AG09319 (cell line): ENCODE measurements around the gene PCSK6.

Experiments used
- DNase-seq: peaks from one replicate; pipeline ENCODE4 v3.0.0-alpha.2; 2010; ENCODE audit warnings: low read depth; ENCODE audit errors: extremely low read depth
- TF ChIP-seq, protein P1 (sequence below): IDR thresholded peaks from 2 replicates; pipeline ENCODE4 v1.5.1; 2011; ENCODE audit warnings: low read depth, mild to moderate bottlenecking, inconsistent platforms, low read length, moderate library complexity

Gene PCSK6

DNA sequence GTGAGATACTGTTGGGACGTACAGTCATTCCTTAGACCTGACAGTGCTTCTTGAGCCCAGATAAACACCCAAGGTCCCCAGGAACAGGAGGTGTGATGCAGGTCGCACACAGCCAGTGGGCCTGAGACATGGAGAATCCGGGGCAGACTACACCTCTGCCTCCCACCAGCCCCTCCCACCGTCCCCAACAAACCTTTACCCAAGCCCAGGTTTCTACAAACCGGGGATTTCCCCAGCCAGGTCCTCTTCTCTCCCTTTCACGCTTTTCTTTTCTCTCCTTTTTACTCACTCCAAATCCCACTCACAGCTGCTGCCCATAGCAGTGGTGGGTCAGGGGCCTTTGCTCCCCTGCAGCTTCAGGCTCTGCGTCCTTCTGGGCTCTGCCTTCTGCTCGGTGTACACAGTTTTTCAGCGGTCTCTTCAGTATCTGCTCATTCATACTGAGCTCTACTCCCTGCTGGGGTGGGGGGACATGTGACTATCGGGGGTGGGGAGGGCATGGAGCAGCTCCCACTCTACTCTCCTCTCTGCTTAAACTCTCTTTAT, 4.8 kb upstream of the PCSK6 start:
- DNase-seq: no peak

DNA sequence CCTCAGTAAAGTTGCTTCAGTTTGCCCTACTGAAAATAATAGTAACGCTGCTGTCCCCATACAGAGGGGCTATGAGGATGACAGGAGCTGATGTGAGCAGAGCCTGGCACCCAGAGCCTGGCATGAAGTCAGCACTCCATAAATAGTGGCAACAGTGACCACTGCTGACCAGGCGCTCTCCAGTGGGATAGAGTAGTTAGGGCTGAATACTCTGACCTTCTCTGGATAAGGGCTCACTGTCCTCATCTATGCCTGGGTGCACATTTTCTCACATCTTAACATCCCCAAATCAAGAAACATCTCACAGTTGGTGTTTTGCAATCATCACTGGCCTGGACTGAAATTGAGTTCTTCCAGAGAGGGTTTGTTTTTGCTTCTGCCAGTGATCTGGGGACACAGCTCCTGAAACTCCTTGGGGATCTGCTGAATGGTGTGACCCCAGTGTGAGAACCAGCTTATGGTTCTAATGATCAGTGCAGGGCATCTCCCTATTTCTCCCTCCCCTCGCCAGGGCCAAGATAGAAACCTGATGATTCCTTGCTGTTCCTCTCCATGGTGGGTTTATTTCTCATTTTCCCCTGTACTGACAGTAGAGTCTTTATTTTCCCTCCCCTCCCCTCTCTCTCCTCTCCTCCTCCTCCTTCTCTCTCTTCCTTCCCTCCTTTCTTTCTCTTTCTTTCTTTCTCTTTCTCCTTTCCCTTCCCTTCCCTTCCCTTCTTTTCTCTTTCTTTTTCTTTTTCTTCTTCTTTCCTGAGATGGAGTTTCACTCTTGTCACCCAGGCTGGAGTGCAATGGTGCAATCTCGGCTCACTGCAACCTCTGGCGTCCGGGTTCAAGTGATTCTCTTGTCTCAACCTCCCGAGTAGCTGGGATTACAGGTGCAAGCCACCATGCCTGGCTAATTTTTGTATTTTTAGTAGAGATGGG, 3.5 kb upstream of the PCSK6 start:
- DNase-seq: no peak
- TF ChIP-seq, protein P1, sequence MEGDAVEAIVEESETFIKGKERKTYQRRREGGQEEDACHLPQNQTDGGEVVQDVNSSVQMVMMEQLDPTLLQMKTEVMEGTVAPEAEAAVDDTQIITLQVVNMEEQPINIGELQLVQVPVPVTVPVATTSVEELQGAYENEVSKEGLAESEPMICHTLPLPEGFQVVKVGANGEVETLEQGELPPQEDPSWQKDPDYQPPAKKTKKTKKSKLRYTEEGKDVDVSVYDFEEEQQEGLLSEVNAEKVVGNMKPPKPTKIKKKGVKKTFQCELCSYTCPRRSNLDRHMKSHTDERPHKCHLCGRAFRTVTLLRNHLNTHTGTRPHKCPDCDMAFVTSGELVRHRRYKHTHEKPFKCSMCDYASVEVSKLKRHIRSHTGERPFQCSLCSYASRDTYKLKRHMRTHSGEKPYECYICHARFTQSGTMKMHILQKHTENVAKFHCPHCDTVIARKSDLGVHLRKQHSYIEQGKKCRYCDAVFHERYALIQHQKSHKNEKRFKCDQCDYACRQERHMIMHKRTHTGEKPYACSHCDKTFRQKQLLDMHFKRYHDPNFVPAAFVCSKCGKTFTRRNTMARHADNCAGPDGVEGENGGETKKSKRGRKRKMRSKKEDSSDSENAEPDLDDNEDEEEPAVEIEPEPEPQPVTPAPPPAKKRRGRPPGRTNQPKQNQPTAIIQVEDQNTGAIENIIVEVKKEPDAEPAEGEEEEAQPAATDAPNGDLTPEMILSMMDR: no peak

More for the DNA sequence above, 4.8 kb upstream of the PCSK6 start:
- TF ChIP-seq, protein P1: no peak

DNA sequence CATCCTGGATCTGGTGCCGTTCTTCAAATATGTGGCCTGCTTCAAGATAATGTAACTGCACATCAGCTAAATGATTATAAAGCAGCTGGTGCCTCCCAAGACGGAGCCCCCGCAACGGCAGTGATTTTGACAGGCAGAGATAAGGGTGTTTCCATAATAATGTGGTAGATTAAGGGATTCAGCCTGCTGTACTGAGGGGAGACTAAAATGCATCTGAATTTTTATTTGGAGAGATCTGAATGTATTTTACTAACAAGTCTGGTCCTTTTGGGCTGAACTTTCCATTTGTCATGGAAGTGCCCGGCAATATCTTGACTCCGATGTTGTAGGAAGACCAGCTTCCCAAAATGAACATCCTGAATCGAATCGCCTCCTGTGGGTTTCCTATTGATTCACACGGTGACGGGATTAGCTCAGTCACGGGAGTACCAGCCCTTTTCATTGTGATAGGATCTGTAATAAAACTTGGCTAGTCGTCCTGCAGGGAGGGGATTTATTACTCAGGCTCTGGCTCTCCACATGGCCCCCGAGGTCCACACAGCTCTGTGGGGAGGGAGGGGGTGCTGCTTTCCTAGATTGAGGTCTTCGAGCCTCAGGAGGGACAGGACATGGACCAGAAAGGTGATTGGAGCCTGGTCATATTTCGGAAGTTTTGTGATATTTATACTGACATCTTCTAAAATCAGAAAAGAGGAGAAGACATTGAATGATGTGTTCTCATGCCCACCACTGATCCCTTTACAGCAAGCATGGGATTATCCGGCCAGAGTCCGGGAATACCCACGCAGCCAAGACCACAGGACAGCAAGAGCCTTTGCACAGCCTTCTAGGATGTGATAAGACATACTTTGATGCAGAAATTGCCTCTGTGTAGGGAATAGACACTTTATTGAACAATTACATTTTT, 2.5 kb upstream of the PCSK6 start:
- TF ChIP-seq, protein P1: no peak
- no peak for DNase-seq

DNA sequence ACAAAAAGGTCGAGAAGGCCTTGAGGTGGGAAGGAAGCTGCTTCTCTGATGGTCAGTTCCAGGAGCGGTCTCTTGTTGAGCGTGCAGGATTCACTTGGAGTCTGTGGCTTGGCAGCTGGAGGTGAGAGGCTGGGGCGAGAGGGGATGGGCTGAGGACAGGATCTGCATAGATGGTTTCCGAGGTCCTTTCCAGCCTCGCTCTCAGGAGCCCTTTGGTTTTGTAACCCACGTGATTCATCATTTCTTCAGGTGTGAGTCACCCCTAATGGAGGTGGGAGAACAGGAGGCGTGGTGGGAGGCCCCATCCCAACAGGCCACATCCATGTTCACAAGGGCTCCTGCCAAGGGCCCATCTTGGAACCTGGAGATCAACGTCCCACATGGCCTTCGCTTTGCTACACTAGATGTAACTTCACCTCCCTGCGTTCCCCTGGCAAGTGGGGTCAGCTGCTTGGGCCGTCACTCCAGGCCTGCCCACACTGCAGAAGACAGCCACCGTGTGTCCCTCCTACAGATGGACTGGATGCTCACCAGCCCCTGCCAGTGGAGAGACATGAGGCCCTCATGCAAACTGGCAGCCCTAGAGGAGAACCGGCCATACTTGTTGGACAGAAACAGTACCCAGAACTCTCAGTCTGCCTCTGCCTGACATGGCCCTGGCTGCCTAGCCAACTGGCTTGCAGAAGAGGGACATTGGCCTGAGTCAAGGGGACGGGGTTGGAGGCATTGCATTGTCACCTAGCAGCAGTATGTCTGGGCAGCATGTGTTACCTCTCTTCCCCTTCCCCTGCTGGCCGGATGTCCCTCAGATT, 1.6 kb upstream of the PCSK6 start:
- no peak for DNase-seq
- TF ChIP-seq, protein P1: no peak

DNA sequence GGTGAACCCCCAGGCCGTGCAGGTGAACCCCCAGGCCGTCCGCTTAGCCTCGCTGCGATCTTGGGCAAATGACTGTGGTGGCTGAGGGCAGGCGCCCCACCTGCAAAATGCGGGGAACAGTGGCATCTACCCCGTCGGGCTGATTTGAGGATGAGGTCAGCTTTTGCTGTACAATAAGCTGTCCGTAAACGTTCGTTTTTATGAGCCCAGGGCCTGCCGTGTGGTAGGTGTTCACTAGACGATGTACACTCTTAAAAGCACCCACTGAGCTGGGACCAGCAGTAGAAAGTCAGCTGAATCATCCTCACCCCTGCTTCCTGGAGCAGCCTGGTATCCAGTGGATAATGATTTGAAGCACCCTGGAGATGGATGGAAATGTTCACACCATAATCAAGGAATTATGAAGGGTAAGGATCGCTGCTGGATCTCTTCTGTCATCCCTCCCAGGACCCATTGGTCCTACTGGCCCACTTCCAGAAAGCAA, 943 bp upstream of the PCSK6 start:
- TF ChIP-seq, protein P1: no peak

DNA sequence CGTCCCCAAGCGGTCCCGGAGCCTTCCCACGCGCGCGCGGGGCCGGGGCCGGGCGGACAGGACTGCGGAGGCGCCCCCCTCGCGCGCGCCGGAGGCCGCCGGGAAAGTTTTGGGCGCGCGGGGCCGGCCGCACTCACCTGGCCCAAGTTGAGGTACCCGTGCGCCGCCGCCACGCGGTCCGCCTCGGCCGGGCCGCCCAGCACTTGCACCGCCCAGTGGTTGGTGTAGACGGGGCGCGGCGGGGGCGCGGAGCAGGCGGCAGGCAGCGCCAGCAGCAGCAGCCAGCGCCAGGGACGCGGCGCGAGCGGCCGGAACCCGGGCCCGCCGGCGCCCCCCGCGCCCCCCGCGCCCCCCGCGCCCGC, 289 bp downstream of the PCSK6 start:
- TF ChIP-seq, protein P1: no peak
- DNase-seq: no peak

More for the DNA sequence above, 943 bp upstream of the PCSK6 start:
- no peak for DNase-seq
